ENCODE results near the gene HECTD2. TPM values are rescaled to one million over a fixed set of nuclear protein-coding genes. Genes with fewer than 3 reads are reported as not detected.
"Not testable (repeated sequence)": the region's sequence is repeated elsewhere in the genome, so short reads cannot be mapped to it uniquely, and the experiment has no call there.

Gene HECTD2
- total and polyA plus RNA-seq, 2 of the 8 experiments (the other 6 are each of a cell fraction or from before 2014, with no cell fraction given): 5.7 to 11.9 TPM

DNA sequence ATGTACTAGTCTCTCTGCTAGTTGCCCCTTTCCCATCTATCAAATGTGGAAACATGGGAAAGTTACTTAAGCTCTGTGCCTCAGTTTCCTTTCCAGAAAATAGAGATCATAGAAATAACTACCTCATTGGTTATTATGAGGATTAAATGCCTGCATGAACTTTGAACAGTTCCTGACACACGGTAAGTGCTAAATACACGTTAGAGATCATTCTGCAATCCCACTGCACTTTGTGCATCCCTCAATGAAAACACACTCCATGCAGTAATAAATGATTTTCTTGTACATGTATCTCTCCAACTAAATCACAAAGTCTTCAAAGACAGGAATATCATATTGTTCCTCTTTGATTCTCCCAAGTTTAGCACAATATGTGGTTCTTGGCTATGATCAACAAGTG, 149.6 kb downstream of the HECTD2 start:
- no peak overlapping the region for H2BK5ac ChIP-seq (ENCODE audit: low read depth, low read length)
- no peaks in the 10 kb centered on the region for H3K36me3 ChIP-seq (ENCODE audit: control insufficient read depth in 2 of 4, insufficient read depth in 4 of 4, low read length in 3 of 4)
- no peak overlapping the region for H2BK12ac ChIP-seq (ENCODE audit: low read depth, low read length)
- DNase-seq (ENCODE audit: low read depth in 1 of 2, low spot score in 2 of 2) (no peak), FAIRE-seq (no peak)
- peaks cover 6 to 9% of the 10 kb centered on the region in 2 experiments; a peak in 2 of 4 replicates for H3K9me3 ChIP-seq (ENCODE audit: insufficient read depth in 2 of 2, low read depth in 1 of 2, low read length in 1 of 2)
- no peak overlapping the region for H3K9ac ChIP-seq (replicated peaks in 1 of 4; ENCODE audit: extremely low read depth in 1 of 4, low read depth in 3 of 4, low read length in 3 of 4)
- H2BK120ac ChIP-seq (replicated peaks; ENCODE audit: low read depth, low read length): no peak overlapping the region
- no peak overlapping the region for H4K8ac ChIP-seq (ENCODE audit: extremely low read depth, insufficient read depth, low read length)
- H3K4me1 ChIP-seq (replicated peaks in 1 of 4; ENCODE audit: control insufficient read depth in 3 of 4, insufficient read depth in 4 of 4, low read length in 3 of 4): no peaks in the 10 kb centered on the region
- H3K18ac ChIP-seq (ENCODE audit: extremely low read depth, low read length): no peak overlapping the region
- TF ChIP-seq HDAC6 (IDR thresholded peaks at IDR 0.05; ENCODE audit: low read depth, low read length): no peak
- no peak overlapping the region for H2BK15ac ChIP-seq (ENCODE audit: low read length)
- no peak overlapping the region for H3K4me2 ChIP-seq (ENCODE audit: insufficient read depth in 1 of 2, low read depth in 2 of 2, low read length in 2 of 2)
- no peak overlapping the region for H3K23ac ChIP-seq (ENCODE audit: insufficient read length)
- H3K79me2 ChIP-seq (ENCODE audit: control insufficient read depth in 1 of 2, insufficient read depth in 2 of 2, low read length in 2 of 2): no peaks in the 10 kb centered on the region
- no peak overlapping the region for H3K4ac ChIP-seq (replicated peaks; ENCODE audit: insufficient read length, low read depth, low read length)
- ChIA-PET POLR2A (ENCODE audit: partially characterized antibody) (no interaction called here), CTCF (ENCODE audit: partially characterized antibody) (interaction anchor here (0.6 to 2.2 kb wide), 4 partner anchors 9 to 792 kb away, joined by 3 to 11 read pairs (median 4); partner anchors contain the start of gene PPP1R3C)
- H3K79me1 ChIP-seq (ENCODE audit: low read depth, low read length): no peaks in the 10 kb centered on the region
- no peak overlapping the region for H3K56ac ChIP-seq (replicated peaks; ENCODE audit: insufficient read length, low read depth, low read length)
- no peak overlapping the region for H3K14ac ChIP-seq (ENCODE audit: insufficient read length)
- H4K91ac ChIP-seq (replicated peaks; ENCODE audit: insufficient read length, low read length): no peak overlapping the region
- no peak overlapping the region for H2BK20ac ChIP-seq (ENCODE audit: low read length)
- H4K5ac ChIP-seq (ENCODE audit: insufficient read length, low read depth, low read length): no peak overlapping the region
- H3K23me2 ChIP-seq (ENCODE audit: low read depth, low read length): no peaks in the 10 kb centered on the region
- no peaks in the 10 kb centered on the region for H3K27me3 ChIP-seq (replicated peaks in 1 of 4; ENCODE audit: control insufficient read depth in 3 of 4, extremely low read depth in 1 of 4, insufficient read depth in 3 of 4, low read length in 3 of 4)
- no peak overlapping the region for H3K4me3 ChIP-seq (ENCODE audit: extremely low read depth in 1 of 4, insufficient read depth in 2 of 4, low read depth in 3 of 4, low read length in 4 of 4)
- H2AFZ ChIP-seq (ENCODE audit: low read length): no peak overlapping the region
- H3K27ac ChIP-seq (ENCODE audit: low read depth, low read length): no peak overlapping the region
- 92% methylated on average over 2 of the region's 2 CpGs; no CpG with 5 or more reads in 1 of the 2 experiments for WGBS, 2 experiments (ENCODE audit: extremely low coverage in 1 of 2, insufficient coverage in 1 of 2, insufficient read length in 1 of 2, insufficient replicate concordance in 2 of 2, low coverage in 1 of 2, low lambda C conversion rate in 2 of 2, missing lambda C conversion rate in 1 of 2)
- no peaks in the 10 kb centered on the region for H4K20me1 ChIP-seq (replicated peaks in 1 of 2; ENCODE audit: control insufficient read depth in 1 of 2, insufficient read depth in 2 of 2, low read length in 2 of 2)
- H2AK5ac ChIP-seq (ENCODE audit: low read depth, low read length): no peak overlapping the region

DNA sequence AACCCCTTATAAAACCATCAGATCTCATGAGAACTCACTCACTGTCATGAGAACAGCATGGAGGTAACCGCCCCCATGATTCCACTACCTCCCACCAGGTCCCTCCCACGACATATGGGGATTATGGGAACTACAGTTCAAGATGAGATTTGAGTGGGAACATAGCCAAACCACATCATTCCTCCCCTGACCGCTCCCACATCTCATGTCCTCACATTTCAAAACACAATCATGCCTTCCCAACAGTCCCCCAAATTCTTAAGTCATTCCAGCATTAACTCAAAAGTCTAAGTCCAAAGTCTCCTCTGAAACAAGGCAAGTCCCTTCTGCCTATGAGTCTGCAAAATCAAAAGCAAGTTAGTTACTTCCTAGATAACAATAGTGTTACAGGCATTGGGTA, 150.7 kb downstream of the HECTD2 start:
- POLR2A ChIA-PET (ENCODE audit: partially characterized antibody); H2BK15ac ChIP-seq (ENCODE audit: low read length); H2AFZ ChIP-seq (ENCODE audit: low read length); H2BK20ac ChIP-seq (ENCODE audit: low read length); H3K9me3 ChIP-seq (ENCODE audit: insufficient read depth in 2 of 2, low read depth in 1 of 2, low read length in 1 of 2); H3K18ac ChIP-seq (ENCODE audit: extremely low read depth, low read length); H4K5ac ChIP-seq (ENCODE audit: insufficient read length, low read depth, low read length); H2BK5ac ChIP-seq (ENCODE audit: low read depth, low read length); H3K23ac ChIP-seq (ENCODE audit: insufficient read length); H4K20me1 ChIP-seq (replicated peaks in 1 of 2; ENCODE audit: control insufficient read depth in 1 of 2, insufficient read depth in 2 of 2, low read length in 2 of 2); H2AK5ac ChIP-seq (ENCODE audit: low read depth, low read length); H3K27ac ChIP-seq (ENCODE audit: low read depth, low read length); H3K4ac ChIP-seq (replicated peaks; ENCODE audit: insufficient read length, low read depth, low read length); H4K8ac ChIP-seq (ENCODE audit: extremely low read depth, insufficient read depth, low read length); H3K14ac ChIP-seq (ENCODE audit: insufficient read length); H3K23me2 ChIP-seq (ENCODE audit: low read depth, low read length); H3K4me3 ChIP-seq (ENCODE audit: extremely low read depth in 1 of 4, insufficient read depth in 2 of 4, low read depth in 3 of 4, low read length in 4 of 4); H3K4me1 ChIP-seq (replicated peaks in 1 of 4; ENCODE audit: control insufficient read depth in 3 of 4, insufficient read depth in 4 of 4, low read length in 3 of 4); H3K4me2 ChIP-seq (ENCODE audit: insufficient read depth in 1 of 2, low read depth in 2 of 2, low read length in 2 of 2); FAIRE-seq; H3K9ac ChIP-seq (replicated peaks in 1 of 4; ENCODE audit: extremely low read depth in 1 of 4, low read depth in 3 of 4, low read length in 3 of 4); H3K36me3 ChIP-seq (ENCODE audit: control insufficient read depth in 2 of 4, insufficient read depth in 4 of 4, low read length in 3 of 4); H3K56ac ChIP-seq (replicated peaks; ENCODE audit: insufficient read length, low read depth, low read length); H2BK120ac ChIP-seq (replicated peaks; ENCODE audit: low read depth, low read length); H3K27me3 ChIP-seq (replicated peaks in 1 of 4; ENCODE audit: control insufficient read depth in 3 of 4, extremely low read depth in 1 of 4, insufficient read depth in 3 of 4, low read length in 3 of 4); H3K79me2 ChIP-seq (ENCODE audit: control insufficient read depth in 1 of 2, insufficient read depth in 2 of 2, low read length in 2 of 2); H3K79me1 ChIP-seq (ENCODE audit: low read depth, low read length); H4K91ac ChIP-seq (replicated peaks; ENCODE audit: insufficient read length, low read length); DNase-seq (ENCODE audit: low read depth in 1 of 2, low spot score in 2 of 2); H2BK12ac ChIP-seq (ENCODE audit: low read depth, low read length): not testable (repeated sequence)
- 98% methylated on average over 3 of the region's 3 CpGs; no CpG with 5 or more reads in 1 of the 2 experiments for WGBS, 2 experiments (ENCODE audit: extremely low coverage in 1 of 2, insufficient coverage in 1 of 2, insufficient read length in 1 of 2, insufficient replicate concordance in 2 of 2, low coverage in 1 of 2, low lambda C conversion rate in 2 of 2, missing lambda C conversion rate in 1 of 2)
- CTCF ChIA-PET (ENCODE audit: partially characterized antibody): interaction anchor here (1.2 kb wide), 3 partner anchors 8 to 133 kb away, joined by 3 to 8 read pairs (median 6); no protein-coding TSS in a partner anchor

Measured in H1 (cell line).